Kidney (tissue), 14 donors: ENCODE results near the gene ZC3H7A. TPM values are rescaled to one million over a fixed set of nuclear protein-coding genes. Genes with fewer than 3 reads are reported as not detected.

Experiments
- DNase-seq, 5 donors: peaks; one replicate each; pipeline ENCODE4 v3.0.0-alpha.2; 2013 to 2020
- FAIRE-seq: peaks from 2 replicates; lab custom pipeline; 2012; peaks lifted over from hg19 to GRCh38; lab: Jason Lieb, UNC
- H3K27ac ChIP-seq, 2 donors: one replicate each; pipeline ENCODE4 v1.7.0; 2013; ENCODE audit warnings: low read depth in 2 of 2, low read length in 2 of 2, inconsistent platforms in 1 of 2
- H3K27me3 ChIP-seq: one replicate; pipeline ENCODE4 v1.7.1; 2013; ENCODE audit warnings: low read length, inconsistent platforms; ENCODE audit not compliant: control insufficient read depth, insufficient read depth
- H3K36me3 ChIP-seq, 3 donors: one replicate each; pipeline versions ENCODE4 v1.7.0 to v1.7.1; 2013; ENCODE audit warnings: low read length in 3 of 3, control low read depth in 1 of 3, inconsistent platforms in 1 of 3; ENCODE audit not compliant: insufficient read depth in 3 of 3, control insufficient read depth in 2 of 3
- H3K4me1 ChIP-seq, 3 donors: one replicate each; pipeline versions ENCODE4 v1.7.0 to v1.7.1; 2013; ENCODE audit warnings: low read length in 3 of 3, inconsistent platforms in 1 of 3, low read depth in 1 of 3; ENCODE audit not compliant: control insufficient read depth in 2 of 3, insufficient read depth in 2 of 3
- H3K4me3 ChIP-seq, 3 donors: one replicate each; pipeline versions ENCODE4 v1.7.0 to v1.8.1; 2013; ENCODE audit warnings: low read length in 3 of 3, control low read depth in 1 of 3, inconsistent platforms in 1 of 3
- H3K9ac ChIP-seq, 3 donors: one replicate each; pipeline versions ENCODE4 v1.7.0 to v1.7.1; 2013; ENCODE audit warnings: low read length in 3 of 3, control low read depth in 1 of 3, inconsistent platforms in 1 of 3
- H3K9me3 ChIP-seq, 3 donors: one replicate each; pipeline versions ENCODE4 v1.7.0 to v1.7.1; 2013; ENCODE audit warnings: low read length in 3 of 3, control low read depth in 1 of 3, inconsistent platforms in 1 of 3; ENCODE audit not compliant: control insufficient read depth in 2 of 3, insufficient read depth in 1 of 3
- intact Hi-C: fragments of 100-400 bp; cut with DNase I; formaldehyde crosslinking; loops from one replicate; pipeline ENCODE4 v1.11.1; 2022
- polyA plus RNA-seq: library from polyadenylated mRNA; stranded (reverse); fragments of 350-450 nt; fragmentation: Illumina TruSeq; extraction: RNeasy Lipid Tissue Mini Kit (QIAGEN cat#74804); gene quantifications from one replicate; pipeline ENCODE4 v1.2.3, GENCODE V29; 2014; ENCODE audit warnings: low read depth, low replicate concordance; ENCODE audit not compliant: insufficient read depth
- total RNA-seq: library from RNA; stranded (reverse); fragmentation: NEBNext Ultra II Directional; extraction: Animal tissue kit (Norgen Biotek cat#: 25700); gene quantifications from one replicate; pipeline ENCODE4 v1.2.1, GENCODE V29; 2021
- TF ChIP-seq, protein P1 (sequence below): IDR thresholded peaks from 3 replicates; pipeline ENCODE4 v1.5.1; 2012; ENCODE audit warnings: mild to moderate bottlenecking, moderate library complexity, borderline replicate concordance; ENCODE audit not compliant: insufficient read depth; ENCODE audit errors: extremely low read depth
- donor health status: control.
- donor health status: control.
- donor health status: control.
- donor health status: control.
- donor health status: control.
- donor health status: DM: yes; HTN: yes; CAD: no.
- donor health status: Normal renal cell carcinoma (clear cell type).

Gene ZC3H7A
- total and polyA plus RNA-seq, 2 donors from 2014 or later = 23.8 to 59.5 TPM

DNA sequence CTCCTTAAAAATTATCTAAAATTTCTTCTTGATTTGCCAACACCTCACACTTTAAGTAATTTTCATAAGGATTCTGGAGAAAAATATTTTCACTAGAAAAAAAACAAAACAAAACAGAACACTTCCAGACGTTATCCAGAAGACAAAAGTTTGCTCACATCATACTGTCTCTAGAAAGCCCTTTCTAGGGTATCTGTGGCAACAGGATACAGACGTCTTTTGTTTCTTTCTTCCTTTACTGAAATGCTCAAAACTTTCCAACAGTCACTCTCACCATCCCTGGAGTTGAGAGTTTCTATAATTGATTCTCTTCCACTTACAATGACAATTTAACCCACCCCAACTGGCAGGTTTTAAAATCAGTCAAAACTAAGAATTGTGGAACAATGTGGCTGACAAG lies 2.6 kb downstream of the ZC3H7A start:
- Histone ChIP-seq H3K27ac (no peak overlapping the region), H3K36me3 (peaks cover 0 to 3% (median 2%) of the 10 kb centered on the region in 3 donors)

DNA sequence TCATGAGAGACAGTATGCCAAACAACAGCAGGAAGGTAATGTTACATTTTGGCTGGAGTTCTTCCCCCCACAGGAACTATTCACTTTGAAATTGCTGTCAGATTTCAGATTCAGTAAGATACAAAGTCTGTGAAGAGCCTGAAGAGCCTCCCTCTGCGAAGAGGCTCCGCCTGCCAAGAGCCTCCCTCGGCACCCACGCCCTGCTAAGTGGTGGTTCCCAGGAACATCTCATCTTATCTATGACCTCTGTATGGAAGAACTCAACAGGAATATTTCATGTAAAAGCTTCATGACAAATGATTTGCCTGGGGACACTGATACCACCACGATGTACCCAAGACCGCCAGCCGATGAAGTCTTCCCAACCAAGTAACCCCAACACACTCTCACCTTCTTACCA lies 3.2 kb downstream of the ZC3H7A start:
- Histone ChIP-seq H3K4me1 (peaks cover 0 to 39% (median 38%) of the 10 kb centered on the region in 3 donors), H3K9ac (no peak overlapping the region), H3K27ac (peak overlapping the region; percentile 51 to 63), H3K36me3 (peaks cover 0 to 3% (median 2%) of the 10 kb centered on the region in 3 donors), H3K4me3 (peak overlapping the region in 1 of 3 donors; percentile 5), H3K27me3 (no peaks in the 10 kb centered on the region), H3K9me3 (no peaks in the 10 kb centered on the region)
- intact Hi-C loops = no loop called here
- FAIRE-seq = no peak
- TF ChIP-seq, protein P1, sequence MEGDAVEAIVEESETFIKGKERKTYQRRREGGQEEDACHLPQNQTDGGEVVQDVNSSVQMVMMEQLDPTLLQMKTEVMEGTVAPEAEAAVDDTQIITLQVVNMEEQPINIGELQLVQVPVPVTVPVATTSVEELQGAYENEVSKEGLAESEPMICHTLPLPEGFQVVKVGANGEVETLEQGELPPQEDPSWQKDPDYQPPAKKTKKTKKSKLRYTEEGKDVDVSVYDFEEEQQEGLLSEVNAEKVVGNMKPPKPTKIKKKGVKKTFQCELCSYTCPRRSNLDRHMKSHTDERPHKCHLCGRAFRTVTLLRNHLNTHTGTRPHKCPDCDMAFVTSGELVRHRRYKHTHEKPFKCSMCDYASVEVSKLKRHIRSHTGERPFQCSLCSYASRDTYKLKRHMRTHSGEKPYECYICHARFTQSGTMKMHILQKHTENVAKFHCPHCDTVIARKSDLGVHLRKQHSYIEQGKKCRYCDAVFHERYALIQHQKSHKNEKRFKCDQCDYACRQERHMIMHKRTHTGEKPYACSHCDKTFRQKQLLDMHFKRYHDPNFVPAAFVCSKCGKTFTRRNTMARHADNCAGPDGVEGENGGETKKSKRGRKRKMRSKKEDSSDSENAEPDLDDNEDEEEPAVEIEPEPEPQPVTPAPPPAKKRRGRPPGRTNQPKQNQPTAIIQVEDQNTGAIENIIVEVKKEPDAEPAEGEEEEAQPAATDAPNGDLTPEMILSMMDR = no peak
- DNase-seq = no peak

More for the DNA sequence above, 2.6 kb downstream of the ZC3H7A start:
- peaks cover 0 to 42% (median 40%) of the 10 kb centered on the region in 3 donors for H3K4me1 ChIP-seq
- TF ChIP-seq, protein P1 = no peak
- H3K4me3 ChIP-seq = no peak overlapping the region
- no peak for DNase-seq
- H3K9ac ChIP-seq = no peak overlapping the region
- intact Hi-C loops = no loop called here
- H3K9me3 ChIP-seq = no peaks in the 10 kb centered on the region
- no peaks in the 10 kb centered on the region for H3K27me3 ChIP-seq
- no peak for FAIRE-seq

DNA sequence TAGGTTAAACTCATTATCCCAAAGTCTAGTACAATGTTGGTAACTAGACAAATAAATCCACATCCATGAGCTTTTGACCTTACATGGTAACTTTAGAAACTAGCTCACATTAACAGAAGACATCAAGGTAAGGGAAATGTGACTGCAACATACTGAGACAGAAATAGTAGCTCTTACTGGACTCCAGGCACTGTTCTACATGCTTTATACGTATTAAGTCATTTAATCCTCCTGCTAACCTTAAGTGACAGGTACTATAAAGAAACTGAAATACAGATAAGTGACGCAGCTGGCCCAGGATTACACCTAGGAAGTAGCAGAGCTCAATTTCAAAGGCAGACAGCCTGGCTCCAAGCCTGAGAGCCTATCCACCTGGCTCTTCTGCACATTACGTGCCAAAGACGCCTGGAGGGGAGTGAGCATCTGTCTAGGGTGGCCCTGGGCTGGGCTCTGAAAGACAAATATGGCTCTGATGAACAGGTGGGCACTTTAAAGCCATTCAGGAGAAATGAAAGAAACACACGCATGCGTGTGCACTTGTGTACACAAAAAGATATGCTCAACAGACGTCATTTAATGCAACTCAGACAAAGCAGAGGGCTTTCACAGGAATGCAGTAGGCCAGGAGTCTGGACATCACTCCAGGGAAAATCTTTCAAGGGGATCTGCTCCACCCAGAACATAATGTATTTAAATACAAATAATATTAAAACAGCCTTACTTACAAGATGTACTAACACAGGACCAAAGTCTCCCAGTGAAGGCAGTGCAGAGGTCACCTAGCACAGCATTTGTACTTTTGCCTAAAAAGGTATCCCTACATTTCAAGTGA lies 4.4 kb downstream of the ZC3H7A start:
- H3K36me3 ChIP-seq = peaks cover 0 to 3% (median 2%) of the 10 kb centered on the region in 3 donors
- peaks cover 0 to 32% (median 29%) of the 10 kb centered on the region in 3 donors for H3K4me1 ChIP-seq
- intact Hi-C loops = no loop called here
- TF ChIP-seq, protein P1 = no peak
- H3K27me3 ChIP-seq = no peaks in the 10 kb centered on the region
- H3K9ac ChIP-seq = peak overlapping the region in 1 of 3 donors; percentile 44
- DNase-seq = peak in 4 of 5 donors; percentile 51 to 72 (median 66)
- FAIRE-seq = no peak
- H3K9me3 ChIP-seq = no peaks in the 10 kb centered on the region
- H3K27ac ChIP-seq = peak overlapping the region; percentile 49 to 63
- no peak overlapping the region for H3K4me3 ChIP-seq
